ENCODE results near the gene KSR2.
"Not testable (repeated sequence)": the region's sequence is repeated elsewhere in the genome, so short reads cannot be mapped to it uniquely, and the experiment has no call there.

The KSR2 gene

DNA sequence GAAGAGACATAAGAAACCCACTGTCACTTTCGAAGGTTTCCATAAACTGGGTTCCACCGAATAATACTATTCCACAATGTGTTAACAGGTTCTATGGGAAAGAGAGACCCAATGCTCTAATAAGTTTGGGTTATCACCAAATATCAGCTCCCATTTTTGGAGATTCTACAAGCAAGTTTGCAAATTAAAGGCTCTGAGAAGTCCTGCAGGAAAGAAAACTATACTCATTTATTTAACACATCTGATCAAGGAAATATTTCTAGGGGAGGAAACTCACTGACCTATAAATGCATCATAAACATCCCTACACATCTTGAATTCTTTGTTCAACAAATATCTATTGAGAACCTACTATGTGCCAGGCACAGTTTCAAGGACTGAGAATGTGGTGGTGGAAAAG lies 161.4 kb downstream of the KSR2 start:
- Histone ChIP-seq H3K9ac (ENCODE audit: low read depth in 1 of 2, low read length in 2 of 2) (no peak overlapping the region), H3K9me3 (ENCODE audit: control insufficient read depth in 2 of 2, low read length in 2 of 2) (no peaks in the 10 kb centered on the region), H3K4me1 (ENCODE audit: control insufficient read depth in 2 of 2, insufficient read depth in 2 of 2, low read length in 2 of 2) (peaks cover 0 to 2% of the 10 kb centered on the region in 2 donors), H3K4me3 (ENCODE audit: low read length in 2 of 2) (no peak overlapping the region), H3K27ac (ENCODE audit: low read depth in 2 of 2, low read length in 2 of 2) (no peak overlapping the region), H3K27me3 (ENCODE audit: control insufficient read depth in 2 of 2, insufficient read depth in 2 of 2, low read length in 2 of 2) (no peaks in the 10 kb centered on the region), H3K36me3 (ENCODE audit: control insufficient read depth in 2 of 2, insufficient read depth in 2 of 2, low read length in 2 of 2) (no peaks in the 10 kb centered on the region)

DNA sequence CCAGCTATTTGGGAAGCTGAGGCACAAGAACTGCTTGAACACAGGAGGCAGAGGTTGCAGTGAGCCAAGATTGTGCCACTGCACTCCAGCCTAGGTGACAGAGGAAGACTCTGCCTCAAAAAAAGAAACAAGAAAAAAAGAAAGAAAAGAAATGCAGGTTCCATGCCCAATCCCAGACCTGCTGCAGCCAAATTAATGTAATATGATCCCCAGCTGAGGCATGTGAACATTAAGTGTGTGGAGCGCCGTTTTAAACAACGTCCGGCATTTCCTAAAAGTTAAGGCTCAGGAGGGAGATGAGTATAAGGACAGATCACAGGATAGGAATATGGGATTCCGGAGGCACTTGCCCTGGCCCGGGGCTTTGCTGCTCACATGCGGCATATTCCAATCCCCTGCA lies 162.9 kb downstream of the KSR2 start:
- H3K9me3 ChIP-seq (ENCODE audit: control insufficient read depth in 2 of 2, low read length in 2 of 2), result no peaks in the 10 kb centered on the region
- no peaks in the 10 kb centered on the region for H3K27me3 ChIP-seq (ENCODE audit: control insufficient read depth in 2 of 2, insufficient read depth in 2 of 2, low read length in 2 of 2)
- H3K4me1 ChIP-seq (ENCODE audit: control insufficient read depth in 2 of 2, insufficient read depth in 2 of 2, low read length in 2 of 2), result peaks cover 0 to 2% of the 10 kb centered on the region in 2 donors
- H3K27ac ChIP-seq (ENCODE audit: low read depth in 2 of 2, low read length in 2 of 2), result no peak overlapping the region
- no peak overlapping the region for H3K4me3 ChIP-seq (ENCODE audit: low read length in 2 of 2)
- H3K9ac ChIP-seq (ENCODE audit: low read depth in 1 of 2, low read length in 2 of 2), result no peak overlapping the region
- no peaks in the 10 kb centered on the region for H3K36me3 ChIP-seq (ENCODE audit: control insufficient read depth in 2 of 2, insufficient read depth in 2 of 2, low read length in 2 of 2)

DNA sequence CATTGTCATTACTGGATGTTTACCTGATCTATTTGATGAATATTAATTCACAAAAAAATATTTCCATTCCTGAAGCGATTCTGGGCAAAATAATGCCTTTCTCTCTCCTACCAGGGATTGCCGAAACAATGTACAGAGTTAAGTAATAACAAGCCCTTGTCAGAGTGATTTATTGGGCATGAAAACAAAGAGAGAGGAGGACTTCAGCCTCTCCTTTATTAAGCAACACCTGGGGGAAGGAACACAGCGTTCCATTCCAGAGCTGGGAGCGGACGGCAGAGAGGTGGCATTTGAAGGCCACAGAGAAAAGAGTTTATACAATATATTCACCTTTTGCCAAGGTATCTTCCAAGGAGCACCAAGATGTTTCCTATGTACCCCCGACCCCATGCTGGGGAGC lies 165.8 kb downstream of the KSR2 start:
- Histone ChIP-seq H3K9me3 (ENCODE audit: control insufficient read depth in 2 of 2, low read length in 2 of 2) (no peaks in the 10 kb centered on the region), H3K27me3 (ENCODE audit: control insufficient read depth in 2 of 2, insufficient read depth in 2 of 2, low read length in 2 of 2) (no peaks in the 10 kb centered on the region), H3K9ac (ENCODE audit: low read depth in 1 of 2, low read length in 2 of 2) (no peak overlapping the region), H3K36me3 (ENCODE audit: control insufficient read depth in 2 of 2, insufficient read depth in 2 of 2, low read length in 2 of 2) (no peaks in the 10 kb centered on the region), H3K4me3 (ENCODE audit: low read length in 2 of 2) (no peak overlapping the region), H3K4me1 (ENCODE audit: control insufficient read depth in 2 of 2, insufficient read depth in 2 of 2, low read length in 2 of 2) (peaks cover 0 to 2% of the 10 kb centered on the region in 2 donors), H3K27ac (ENCODE audit: low read depth in 2 of 2, low read length in 2 of 2) (peak overlapping the region; percentile 4 to 58)

DNA sequence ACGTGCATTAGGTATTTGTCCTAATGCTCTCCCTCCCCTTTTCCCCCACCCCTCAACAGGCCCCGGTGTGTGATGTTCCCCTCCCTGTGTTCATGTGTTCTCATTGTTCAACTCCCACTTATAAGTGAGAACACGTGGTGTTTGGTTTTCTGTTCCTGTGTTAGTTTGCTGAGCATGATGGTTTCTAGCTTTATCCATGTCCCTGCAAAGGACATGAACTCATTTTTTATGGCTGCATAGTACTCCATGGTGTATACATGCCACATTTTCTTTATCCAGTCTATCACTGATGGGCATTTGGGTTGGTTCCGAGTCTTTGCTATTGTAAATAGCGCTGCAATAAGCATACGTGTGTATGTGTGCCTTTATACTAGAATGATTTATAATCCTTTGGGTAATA lies 168.1 kb downstream of the KSR2 start:
- H3K9ac ChIP-seq (ENCODE audit: low read depth in 1 of 2, low read length in 2 of 2); H3K36me3 ChIP-seq (ENCODE audit: control insufficient read depth in 2 of 2, insufficient read depth in 2 of 2, low read length in 2 of 2); H3K4me3 ChIP-seq (ENCODE audit: low read length in 2 of 2); H3K27me3 ChIP-seq (ENCODE audit: control insufficient read depth in 2 of 2, insufficient read depth in 2 of 2, low read length in 2 of 2); H3K9me3 ChIP-seq (ENCODE audit: control insufficient read depth in 2 of 2, low read length in 2 of 2); H3K27ac ChIP-seq (ENCODE audit: low read depth in 2 of 2, low read length in 2 of 2); H3K4me1 ChIP-seq (ENCODE audit: control insufficient read depth in 2 of 2, insufficient read depth in 2 of 2, low read length in 2 of 2): not testable (repeated sequence)

DNA sequence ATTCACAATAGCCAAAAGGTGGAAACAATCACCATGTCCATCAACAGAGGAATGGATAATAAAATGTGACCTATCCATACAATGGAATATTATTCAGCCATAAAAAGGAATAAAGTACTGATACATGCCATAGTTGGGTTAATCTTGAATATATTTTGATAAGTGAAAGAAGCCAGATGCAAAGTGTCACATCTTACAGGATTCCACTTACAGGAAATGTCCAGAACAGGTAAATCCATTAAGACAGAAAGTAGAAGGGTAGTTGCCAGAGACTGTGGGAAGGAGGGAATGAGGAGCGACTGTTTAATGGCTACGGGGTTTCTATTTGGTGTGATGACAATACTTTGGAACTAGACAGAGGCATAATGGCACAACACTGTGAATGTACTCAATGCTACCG lies 171.6 kb downstream of the KSR2 start:
- Histone ChIP-seq H3K4me1 (ENCODE audit: control insufficient read depth in 2 of 2, insufficient read depth in 2 of 2, low read length in 2 of 2) (no peaks in the 10 kb centered on the region), H3K36me3 (ENCODE audit: control insufficient read depth in 2 of 2, insufficient read depth in 2 of 2, low read length in 2 of 2) (no peaks in the 10 kb centered on the region), H3K9ac (ENCODE audit: low read depth in 1 of 2, low read length in 2 of 2) (no peak overlapping the region), H3K9me3 (ENCODE audit: control insufficient read depth in 2 of 2, low read length in 2 of 2) (no peaks in the 10 kb centered on the region), H3K4me3 (ENCODE audit: low read length in 2 of 2) (no peak overlapping the region), H3K27me3 (ENCODE audit: control insufficient read depth in 2 of 2, insufficient read depth in 2 of 2, low read length in 2 of 2) (no peaks in the 10 kb centered on the region), H3K27ac (ENCODE audit: low read depth in 2 of 2, low read length in 2 of 2) (no peak overlapping the region)

DNA sequence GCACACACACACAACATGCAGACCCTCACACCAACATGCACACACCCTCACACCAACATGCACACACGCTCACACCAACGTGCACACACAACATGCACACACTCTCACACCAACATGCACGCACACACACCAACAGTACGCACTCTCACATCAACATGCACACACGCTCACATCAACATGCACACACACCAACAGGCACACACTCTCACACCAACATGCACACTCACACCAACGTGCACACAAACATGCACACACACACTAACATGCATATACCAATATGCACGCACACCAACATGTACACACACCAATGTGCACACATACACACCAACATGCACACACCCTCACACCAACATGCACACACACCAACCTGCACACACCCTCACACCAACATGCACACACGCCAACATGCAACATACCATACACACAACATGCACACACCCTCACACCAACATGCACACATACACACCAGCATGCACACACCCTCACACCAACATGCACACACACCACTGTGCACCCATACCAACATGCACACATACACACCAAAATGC lies 175.8 kb downstream of the KSR2 start:
- Histone ChIP-seq H3K36me3 (ENCODE audit: control insufficient read depth in 2 of 2, insufficient read depth in 2 of 2, low read length in 2 of 2) (no peaks in the 10 kb centered on the region), H3K4me1 (ENCODE audit: control insufficient read depth in 2 of 2, insufficient read depth in 2 of 2, low read length in 2 of 2) (no peaks in the 10 kb centered on the region), H3K27me3 (ENCODE audit: control insufficient read depth in 2 of 2, insufficient read depth in 2 of 2, low read length in 2 of 2) (no peaks in the 10 kb centered on the region), H3K4me3 (ENCODE audit: low read length in 2 of 2) (no peak overlapping the region), H3K9me3 (ENCODE audit: control insufficient read depth in 2 of 2, low read length in 2 of 2) (no peaks in the 10 kb centered on the region), H3K27ac (ENCODE audit: low read depth in 2 of 2, low read length in 2 of 2) (no peak overlapping the region), H3K9ac (ENCODE audit: low read depth in 1 of 2, low read length in 2 of 2) (no peak overlapping the region)

DNA sequence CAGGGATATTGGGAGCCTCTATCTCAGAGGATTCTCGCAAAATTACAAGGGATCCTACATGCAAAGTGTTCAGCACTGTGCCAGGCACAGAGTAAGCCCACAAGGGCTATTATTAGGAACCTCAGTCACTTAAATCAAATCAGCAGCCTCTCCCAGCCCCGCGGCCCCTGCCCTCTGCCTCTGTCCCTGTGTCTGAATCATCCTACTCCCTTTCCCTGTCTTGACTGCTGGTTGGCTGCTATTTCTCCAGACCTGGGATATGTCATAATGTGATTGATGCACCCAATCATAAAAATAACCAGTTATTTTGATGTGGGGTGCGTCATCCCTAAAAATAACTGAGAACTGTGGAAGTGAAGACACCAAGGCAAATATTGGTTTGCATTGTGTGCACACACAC lies 176.3 kb downstream of the KSR2 start:
- Histone ChIP-seq H3K36me3 (ENCODE audit: control insufficient read depth in 2 of 2, insufficient read depth in 2 of 2, low read length in 2 of 2) (no peaks in the 10 kb centered on the region), H3K4me1 (ENCODE audit: control insufficient read depth in 2 of 2, insufficient read depth in 2 of 2, low read length in 2 of 2) (no peaks in the 10 kb centered on the region), H3K27ac (ENCODE audit: low read depth in 2 of 2, low read length in 2 of 2) (no peak overlapping the region), H3K4me3 (ENCODE audit: low read length in 2 of 2) (no peak overlapping the region), H3K9me3 (ENCODE audit: control insufficient read depth in 2 of 2, low read length in 2 of 2) (no peaks in the 10 kb centered on the region), H3K9ac (ENCODE audit: low read depth in 1 of 2, low read length in 2 of 2) (no peak overlapping the region), H3K27me3 (ENCODE audit: control insufficient read depth in 2 of 2, insufficient read depth in 2 of 2, low read length in 2 of 2) (no peaks in the 10 kb centered on the region)

DNA sequence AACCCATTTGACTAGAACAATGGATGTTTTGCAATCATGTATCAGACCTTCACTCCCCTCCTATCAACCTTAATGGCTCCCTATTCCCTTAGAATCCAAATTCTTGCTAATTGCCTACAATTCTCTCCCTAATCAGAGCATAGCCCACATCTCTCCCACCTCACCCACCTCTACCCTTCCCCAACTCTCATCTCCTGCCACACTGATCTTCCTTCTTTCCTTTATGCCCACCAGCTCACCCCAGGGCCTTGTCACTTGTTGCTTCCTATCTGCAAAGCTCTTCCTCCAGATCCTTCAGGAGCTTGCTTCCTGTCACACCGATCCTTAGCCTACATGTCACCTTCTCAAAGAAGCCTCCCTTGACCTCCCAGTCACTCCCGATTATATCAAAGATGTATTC lies 177.8 kb downstream of the KSR2 start:
- Histone ChIP-seq H3K27ac (ENCODE audit: low read depth in 2 of 2, low read length in 2 of 2) (no peak overlapping the region), H3K4me3 (ENCODE audit: low read length in 2 of 2) (no peak overlapping the region), H3K36me3 (ENCODE audit: control insufficient read depth in 2 of 2, insufficient read depth in 2 of 2, low read length in 2 of 2) (no peaks in the 10 kb centered on the region), H3K27me3 (ENCODE audit: control insufficient read depth in 2 of 2, insufficient read depth in 2 of 2, low read length in 2 of 2) (no peaks in the 10 kb centered on the region), H3K9ac (ENCODE audit: low read depth in 1 of 2, low read length in 2 of 2) (no peak overlapping the region), H3K9me3 (ENCODE audit: control insufficient read depth in 2 of 2, low read length in 2 of 2) (no peaks in the 10 kb centered on the region), H3K4me1 (ENCODE audit: control insufficient read depth in 2 of 2, insufficient read depth in 2 of 2, low read length in 2 of 2) (no peaks in the 10 kb centered on the region)

DNA sequence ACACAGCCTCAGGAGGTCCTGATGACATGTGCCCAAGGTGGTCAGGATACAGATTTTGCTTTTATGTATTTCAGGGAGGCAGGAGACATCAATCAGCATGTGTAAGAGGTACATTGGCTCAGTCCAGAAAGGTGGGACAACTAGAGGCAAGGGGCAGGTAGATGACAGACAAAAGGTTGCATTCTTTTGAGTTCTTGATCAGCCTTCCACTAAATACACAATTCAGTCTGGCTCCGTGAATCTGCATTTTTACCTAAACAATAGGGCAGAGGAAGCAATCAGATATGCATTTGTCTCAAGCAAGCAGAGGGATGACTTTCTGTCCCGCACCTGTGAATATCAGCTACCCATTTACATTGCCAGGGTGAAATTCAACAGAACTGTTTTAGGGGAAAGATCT lies 178.6 kb downstream of the KSR2 start:
- Histone ChIP-seq H3K9me3 (ENCODE audit: control insufficient read depth in 2 of 2, low read length in 2 of 2) (no peaks in the 10 kb centered on the region), H3K4me3 (ENCODE audit: low read length in 2 of 2) (no peak overlapping the region), H3K36me3 (ENCODE audit: control insufficient read depth in 2 of 2, insufficient read depth in 2 of 2, low read length in 2 of 2) (no peaks in the 10 kb centered on the region), H3K4me1 (ENCODE audit: control insufficient read depth in 2 of 2, insufficient read depth in 2 of 2, low read length in 2 of 2) (no peaks in the 10 kb centered on the region), H3K27ac (ENCODE audit: low read depth in 2 of 2, low read length in 2 of 2) (no peak overlapping the region), H3K27me3 (ENCODE audit: control insufficient read depth in 2 of 2, insufficient read depth in 2 of 2, low read length in 2 of 2) (no peaks in the 10 kb centered on the region), H3K9ac (ENCODE audit: low read depth in 1 of 2, low read length in 2 of 2) (no peak overlapping the region)

DNA sequence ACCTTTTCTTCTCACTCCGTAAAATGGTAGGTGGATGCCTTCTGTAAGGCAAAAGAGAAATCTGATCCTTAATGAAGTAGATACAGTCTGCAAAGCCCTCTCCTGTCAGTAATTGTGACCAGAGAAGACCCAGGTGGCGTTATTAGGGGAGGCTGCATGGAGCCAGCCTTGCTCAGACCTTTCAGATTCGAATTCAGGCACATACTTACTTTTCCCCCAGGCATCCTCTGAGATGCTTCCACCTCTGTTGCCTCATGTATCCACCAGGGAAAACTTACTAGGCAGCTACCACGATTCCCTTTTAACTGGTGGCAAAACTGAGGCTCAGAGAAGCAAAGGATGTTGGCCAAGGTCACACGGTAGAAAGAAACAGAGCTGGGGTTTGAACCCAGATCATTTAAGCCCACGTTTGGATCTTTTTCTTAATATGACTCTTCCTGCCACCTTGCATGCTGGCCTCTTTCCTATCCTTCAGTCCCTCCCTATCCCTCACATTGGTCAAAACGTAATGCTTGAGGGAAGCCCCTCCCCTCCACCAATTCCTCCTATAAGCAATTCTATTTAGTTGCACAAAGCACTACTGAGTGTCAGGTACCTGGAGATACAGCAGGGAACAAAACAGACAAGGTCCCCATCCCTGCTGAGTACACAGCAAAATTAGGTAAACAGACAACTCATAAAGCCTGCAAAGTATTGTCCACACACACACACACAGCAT lies 179.4 kb downstream of the KSR2 start:
- H3K9ac ChIP-seq (ENCODE audit: low read depth in 1 of 2, low read length in 2 of 2), result no peak overlapping the region
- no peak overlapping the region for H3K4me3 ChIP-seq (ENCODE audit: low read length in 2 of 2)
- H3K27me3 ChIP-seq (ENCODE audit: control insufficient read depth in 2 of 2, insufficient read depth in 2 of 2, low read length in 2 of 2), result no peaks in the 10 kb centered on the region
- no peaks in the 10 kb centered on the region for H3K9me3 ChIP-seq (ENCODE audit: control insufficient read depth in 2 of 2, low read length in 2 of 2)
- H3K27ac ChIP-seq (ENCODE audit: low read depth in 2 of 2, low read length in 2 of 2), result no peak overlapping the region
- H3K4me1 ChIP-seq (ENCODE audit: control insufficient read depth in 2 of 2, insufficient read depth in 2 of 2, low read length in 2 of 2), result no peaks in the 10 kb centered on the region
- H3K36me3 ChIP-seq (ENCODE audit: control insufficient read depth in 2 of 2, insufficient read depth in 2 of 2, low read length in 2 of 2), result no peaks in the 10 kb centered on the region

All from mucosa of rectum (tissue), 2 donors.